GM19372 (cell line): ENCODE data around the gene DIO3.
"Not testable (repeated sequence)": the region's sequence is repeated elsewhere in the genome, so short reads cannot be mapped to it uniquely, and the experiment has no call there.

ENCODE experiments used
- ATAC-seq: cut with Tn5 transposase; IDR thresholded peaks from one replicate; pipeline ENCODE4 v1.9.1; 2021; ENCODE audit warnings: mild to moderate bottlenecking, low read depth, moderate library complexity; ENCODE audit not compliant: unreplicated experiment

The DIO3 gene

GRCh38 chr14:101540481-101541462 lies 20.5 kb upstream of the DIO3 start:
- ATAC-seq = no peak

GRCh38 chr14:101542391-101542790 lies 18.9 kb upstream of the DIO3 start:
- no peak for ATAC-seq

- ATAC-seq = no peak
Measured at GRCh38 chr14:101543814-101544213, 17.5 kb upstream of the DIO3 start.

- ATAC-seq = no peak
Measured at GRCh38 chr14:101544550-101544949, 16.7 kb upstream of the DIO3 start.

- ATAC-seq = no peak
Measured at GRCh38 chr14:101546706-101547105, 14.6 kb upstream of the DIO3 start.

GRCh38 chr14:101547107-101547738 lies 14.1 kb upstream of the DIO3 start:
- ATAC-seq = no peak

GRCh38 chr14:101547961-101548669 lies 13.2 kb upstream of the DIO3 start:
- no peak for ATAC-seq

GRCh38 chr14:101548710-101549109 lies 12.6 kb upstream of the DIO3 start:
- no peak for ATAC-seq

GRCh38 chr14:101549154-101549553 lies 12.1 kb upstream of the DIO3 start:
- no peak for ATAC-seq

- ATAC-seq = not testable (repeated sequence)
Measured at GRCh38 chr14:101550202-101550912, 10.9 kb upstream of the DIO3 start.

- ATAC-seq = no peak
Measured at GRCh38 chr14:101551729-101552595, 9.3 kb upstream of the DIO3 start.

GRCh38 chr14:101552786-101553231 lies 8.5 kb upstream of the DIO3 start:
- ATAC-seq = no peak

- no peak for ATAC-seq
Measured at GRCh38 chr14:101553393-101553792, 7.9 kb upstream of the DIO3 start.

- ATAC-seq = no peak
Measured at GRCh38 chr14:101553931-101554330, 7.4 kb upstream of the DIO3 start.

GRCh38 chr14:101554991-101555668 lies 6.2 kb upstream of the DIO3 start:
- no peak for ATAC-seq

GRCh38 chr14:101555669-101556043 lies 5.6 kb upstream of the DIO3 start:
- ATAC-seq = not testable (repeated sequence)

GRCh38 chr14:101556131-101556530 lies 5.2 kb upstream of the DIO3 start:
- no peak for ATAC-seq

GRCh38 chr14:101556566-101557320 lies 4.6 kb upstream of the DIO3 start:
- no peak for ATAC-seq
